Activated T-cell treated with anti-CD3 and anti-CD28 coated beads for 48 hours (primary cell): Measurements from ENCODE around the gene ILF2.
"Not testable (repeated sequence)": the region's sequence is repeated elsewhere in the genome, so short reads cannot be mapped to it uniquely, and the experiment has no call there.

Experiments
- DNase-seq: peaks from one replicate; pipeline ENCODE4 v3.0.0-alpha.2; 2020; ENCODE audit warnings: low read depth

Gene ILF2

DNA sequence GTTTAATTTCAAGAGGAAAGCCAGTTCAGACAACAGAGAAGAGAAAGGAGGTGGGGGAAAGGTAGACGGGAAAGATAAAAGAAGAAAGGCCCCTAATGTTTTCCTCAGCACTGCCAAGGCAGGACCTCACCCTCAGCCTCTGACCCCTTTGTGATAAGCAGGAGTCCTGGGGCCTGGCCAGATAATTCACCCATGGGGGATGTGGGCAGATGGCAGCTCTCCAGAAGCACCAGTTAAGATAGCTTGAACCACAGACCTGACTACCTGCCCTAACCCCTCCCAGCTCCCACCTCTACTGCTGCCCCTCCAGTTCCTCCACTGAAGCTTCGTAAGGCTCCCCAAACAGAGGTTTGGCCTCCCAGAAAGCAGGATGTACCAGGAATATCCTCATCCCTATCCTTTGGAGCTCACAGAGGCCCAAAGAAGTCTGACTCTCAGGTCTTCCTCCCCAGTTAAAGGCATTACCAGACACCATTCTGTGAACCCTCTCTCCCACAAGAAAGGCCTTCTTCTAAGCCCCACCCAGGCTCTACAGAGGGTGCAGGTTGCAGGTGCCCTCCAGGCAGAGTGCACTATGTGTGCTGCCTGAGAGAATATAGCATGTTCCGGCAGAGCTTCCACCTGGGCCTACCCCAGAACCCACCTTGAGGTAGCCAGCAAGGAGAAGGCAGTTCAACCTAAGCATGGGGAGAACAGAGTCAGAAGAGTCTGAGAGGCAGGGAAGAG is 21.5 kb downstream of the ILF2 start:
- no peak for DNase-seq

DNA sequence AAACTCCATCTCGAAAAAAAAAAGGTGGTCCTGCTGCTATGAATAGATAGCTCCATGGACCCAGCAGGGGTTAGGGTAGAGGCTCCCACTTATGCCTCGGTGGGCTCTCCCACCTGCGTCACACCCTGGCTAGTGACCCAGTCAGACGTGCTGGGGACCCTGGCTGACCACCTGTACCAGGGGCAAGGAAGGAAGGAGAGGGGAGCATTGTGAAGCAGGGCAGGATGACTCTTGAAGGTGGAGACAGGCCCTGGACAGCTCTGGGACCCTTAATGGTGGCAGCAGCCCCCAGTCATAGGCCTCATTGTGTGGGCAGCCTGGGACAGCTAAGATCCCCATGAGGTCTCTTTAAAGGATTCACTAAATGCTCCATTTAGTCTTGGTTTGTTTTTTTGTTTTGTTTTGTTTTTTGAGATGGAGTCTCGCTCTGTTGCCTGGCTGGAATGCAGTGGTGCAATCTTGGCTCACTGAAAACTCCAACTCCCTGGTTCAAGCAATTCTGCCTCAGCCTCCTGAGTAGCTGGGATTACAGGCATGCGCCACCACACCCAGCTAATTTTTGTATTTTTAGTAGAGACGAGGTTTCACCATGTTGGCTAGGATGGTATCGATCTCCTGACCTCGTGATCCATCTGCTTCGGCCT is 22.7 kb downstream of the ILF2 start:
- no peak for DNase-seq

DNA sequence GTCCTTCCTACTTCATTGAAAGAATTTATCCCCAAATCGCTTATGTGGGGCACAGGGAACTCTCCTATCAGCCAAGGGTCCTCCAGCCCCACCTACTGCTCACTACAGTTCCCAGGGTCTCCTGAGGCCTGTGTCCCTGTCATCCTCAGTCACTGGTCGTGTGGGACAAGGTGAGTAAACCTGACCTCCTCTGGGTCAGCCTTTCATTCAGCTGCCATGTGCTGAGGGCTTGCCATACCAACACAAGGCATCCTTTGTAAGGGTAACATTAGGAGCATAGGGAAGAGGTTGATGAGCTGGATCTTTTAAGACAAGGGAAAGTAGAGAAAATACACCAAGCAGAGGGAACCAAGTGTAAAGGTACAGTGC is 23.5 kb downstream of the ILF2 start:
- DNase-seq = no peak

DNA sequence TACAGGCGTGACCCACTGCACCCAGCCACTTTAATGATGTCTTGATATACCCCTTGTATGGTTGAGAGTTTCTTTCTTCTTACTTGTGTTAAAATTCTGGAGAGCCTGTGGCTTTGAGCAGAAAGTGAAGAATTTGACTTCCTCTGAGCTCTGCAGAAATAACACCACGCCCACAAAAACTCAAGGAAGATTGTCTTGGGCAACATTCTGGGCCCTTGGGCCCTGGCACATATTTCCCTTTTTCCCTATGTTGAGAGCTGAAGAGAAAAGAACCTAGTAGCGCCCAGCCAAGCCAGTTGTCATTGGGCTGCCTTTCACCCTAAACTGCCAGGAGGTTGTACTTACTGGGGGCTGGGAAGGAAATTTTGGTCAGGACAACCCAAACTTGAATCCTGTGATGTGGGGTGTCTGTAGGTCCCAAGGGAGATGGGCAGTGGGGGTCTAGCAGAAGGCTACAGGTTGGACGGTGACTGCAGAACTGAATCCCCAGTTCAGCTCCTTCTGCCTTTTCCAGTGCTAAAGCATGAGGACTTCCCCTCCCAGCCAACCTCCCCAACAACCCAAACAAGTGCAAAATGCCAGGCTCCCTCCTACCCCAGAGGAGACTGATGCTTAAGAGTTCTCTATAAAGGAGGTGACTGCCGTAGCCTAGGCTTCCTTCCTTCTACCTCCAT is 24.0 kb downstream of the ILF2 start:
- DNase-seq = no peak

DNA sequence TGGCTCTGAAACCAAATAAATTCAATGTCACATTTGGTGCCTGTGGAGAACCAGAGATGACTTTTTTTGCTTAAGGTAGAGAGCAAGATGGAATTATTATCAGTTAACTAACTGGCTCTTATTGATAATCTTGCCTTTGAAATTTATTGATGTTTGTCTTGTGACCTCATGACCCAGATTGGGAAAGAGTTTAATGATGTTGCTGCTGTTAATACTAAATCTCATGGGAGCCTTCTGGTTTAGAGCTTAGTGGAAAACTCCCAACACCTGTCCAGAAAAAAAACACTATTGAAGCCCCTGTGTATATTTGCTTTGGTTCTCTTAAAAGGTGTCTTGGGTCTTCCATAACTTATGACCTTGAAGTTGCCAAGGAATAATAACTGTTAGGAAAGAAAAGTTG is 27.0 kb downstream of the ILF2 start:
- no peak for DNase-seq

DNA sequence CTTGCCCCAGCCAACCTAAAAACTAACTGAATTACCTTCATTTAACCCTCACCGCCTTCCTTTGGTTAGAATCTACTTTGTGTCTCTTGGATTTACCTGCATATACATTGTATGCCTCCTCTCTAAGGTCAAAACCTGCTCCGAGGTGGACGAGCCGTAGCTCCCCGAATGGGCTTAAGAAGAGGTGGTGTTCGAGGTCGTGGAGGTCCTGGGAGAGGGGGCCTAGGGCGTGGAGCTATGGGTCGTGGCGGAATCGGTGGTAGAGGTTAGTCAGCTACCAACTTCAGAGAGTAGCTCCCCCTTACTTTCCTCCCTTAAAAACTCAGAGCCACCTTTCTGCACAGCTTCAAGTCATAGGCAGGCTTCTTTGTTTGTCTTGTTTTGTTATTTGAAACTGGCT is 27.7 kb downstream of the ILF2 start:
- no peak for DNase-seq

DNA sequence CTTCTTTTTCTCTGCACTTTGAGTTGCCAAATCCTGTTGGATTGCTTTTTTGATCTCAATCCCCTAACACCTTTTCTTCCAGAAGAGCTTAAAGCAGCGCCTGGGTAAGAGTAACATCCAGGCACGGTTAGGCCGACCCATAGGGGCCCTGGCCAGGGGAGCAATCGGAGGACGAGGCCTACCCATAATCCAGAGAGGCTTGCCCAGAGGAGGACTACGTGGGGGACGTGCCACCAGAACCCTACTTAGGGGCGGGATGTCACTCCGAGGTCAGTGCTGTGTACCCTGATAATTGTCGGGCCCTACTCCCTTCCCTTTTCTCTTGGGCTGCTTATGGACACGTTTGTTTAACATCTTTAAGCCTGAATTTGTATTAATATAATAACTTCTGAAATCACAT is 28.6 kb downstream of the ILF2 start:
- DNase-seq = no peak

DNA sequence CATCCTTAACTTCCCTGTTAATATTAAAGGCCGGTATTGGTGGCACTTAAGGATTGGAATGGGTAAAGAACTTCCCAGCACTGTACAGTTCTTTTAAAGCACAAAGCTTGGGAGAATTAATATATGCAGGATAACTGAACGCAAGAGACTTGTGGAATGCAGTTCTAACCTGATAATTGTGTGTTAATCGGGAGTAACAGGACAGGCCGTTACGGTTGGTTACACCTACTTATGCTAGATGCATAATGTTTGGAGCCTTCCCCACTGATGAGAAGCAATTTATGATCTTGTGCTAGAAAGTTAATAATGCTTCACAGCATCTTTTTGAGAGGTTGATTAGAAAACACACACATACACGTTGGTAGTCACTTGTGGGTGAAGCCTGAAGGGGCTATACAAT is 29.9 kb downstream of the ILF2 start:
- DNase-seq = no peak

DNA sequence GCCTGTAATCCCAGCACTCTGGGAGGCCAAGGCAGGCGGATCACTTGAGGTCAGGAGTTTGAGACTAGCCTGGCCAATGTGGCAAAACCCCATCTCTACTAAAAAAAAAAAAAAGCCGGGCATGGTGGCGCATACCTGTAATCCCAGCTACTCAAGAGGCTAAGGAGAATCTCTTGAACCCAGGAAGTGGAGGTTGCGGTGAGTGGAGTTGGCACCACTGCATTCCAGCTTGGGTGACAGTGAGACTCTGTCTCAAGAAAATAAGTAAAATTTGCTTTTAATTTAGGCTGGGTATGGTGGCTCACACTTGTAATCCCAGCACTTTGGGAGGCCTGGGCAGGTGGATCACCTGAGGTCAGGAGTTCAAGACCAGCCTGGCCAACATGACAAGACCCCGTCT is 30.6 kb downstream of the ILF2 start:
- DNase-seq = not testable (repeated sequence)

DNA sequence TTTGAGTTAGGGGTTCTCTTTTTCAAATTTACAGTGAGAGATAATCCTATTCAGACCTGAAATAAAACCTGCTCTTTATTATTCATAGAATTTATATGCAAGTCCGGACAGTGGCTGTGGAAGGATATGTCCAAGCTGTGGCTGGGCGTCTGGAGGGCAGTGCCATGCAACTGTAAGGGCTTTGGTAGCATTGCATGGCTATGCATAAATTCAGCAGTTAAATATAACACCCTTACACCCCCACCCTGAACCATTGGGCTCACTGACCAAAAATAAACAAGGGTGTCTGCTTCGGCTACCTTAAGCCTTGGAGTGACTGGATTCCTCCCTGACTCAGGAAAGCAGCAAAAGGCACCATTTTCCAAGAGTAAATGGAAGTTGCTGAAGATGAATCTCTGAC is 31.5 kb downstream of the ILF2 start:
- DNase-seq = no peak

DNA sequence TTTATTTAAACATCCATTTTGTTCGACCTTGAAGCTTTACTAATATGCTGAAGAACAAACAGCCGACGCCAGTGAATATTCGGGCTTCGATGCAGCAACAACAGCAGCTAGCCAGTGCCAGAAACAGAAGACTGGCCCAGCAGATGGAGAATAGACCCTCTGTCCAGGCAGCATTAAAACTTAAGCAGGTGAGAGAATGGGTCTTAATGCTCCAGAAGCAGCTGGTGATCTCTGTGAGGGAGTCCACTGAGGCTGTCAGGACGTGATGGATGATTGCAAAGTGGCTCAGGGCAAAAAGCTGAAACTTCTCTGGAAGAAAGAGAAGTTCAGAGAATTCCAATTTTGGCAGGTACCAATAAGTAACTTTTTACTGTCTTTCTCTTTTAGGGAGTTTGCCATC is 32.5 kb downstream of the ILF2 start:
- DNase-seq = no peak

DNA sequence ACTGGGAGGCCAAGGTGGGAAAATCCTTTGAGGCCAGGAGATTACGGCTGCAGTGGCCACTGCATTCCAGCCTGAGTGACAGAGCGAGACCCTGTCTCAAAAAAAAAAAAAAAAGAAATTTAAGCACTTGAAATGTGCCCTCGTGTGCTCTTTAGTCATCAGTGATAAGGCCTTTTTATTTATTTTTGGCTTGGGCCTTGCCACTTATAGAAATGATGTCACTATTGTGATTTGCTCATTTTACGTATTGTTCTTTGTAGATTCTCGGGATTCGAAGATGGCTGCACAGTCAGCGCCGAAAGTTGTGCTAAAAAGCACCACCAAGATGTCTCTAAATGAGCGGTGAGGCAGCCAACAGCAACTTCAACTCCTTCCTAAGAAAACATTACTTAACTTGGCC is 34.5 kb downstream of the ILF2 start:
- no peak for DNase-seq

DNA sequence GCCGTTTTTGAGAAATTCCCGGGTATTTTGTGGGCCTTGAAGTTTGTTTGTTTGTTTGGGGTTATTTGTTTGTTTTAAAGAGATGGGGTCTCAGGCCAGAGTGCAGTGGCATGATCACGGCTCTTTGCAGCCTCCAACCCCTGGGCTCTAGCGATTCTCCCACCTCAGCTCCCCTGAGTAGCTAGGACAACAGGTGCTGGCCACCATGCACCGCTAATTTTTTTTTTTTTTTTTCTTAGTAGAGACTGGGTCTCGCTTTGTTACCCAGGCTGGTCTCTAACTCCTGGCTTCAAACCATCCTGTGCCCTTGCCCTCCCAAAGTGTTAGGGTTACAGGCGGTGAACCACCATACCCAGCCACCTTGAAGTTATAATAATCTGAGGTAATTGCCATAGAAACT is 34.9 kb downstream of the ILF2 start:
- DNase-seq = no peak

DNA sequence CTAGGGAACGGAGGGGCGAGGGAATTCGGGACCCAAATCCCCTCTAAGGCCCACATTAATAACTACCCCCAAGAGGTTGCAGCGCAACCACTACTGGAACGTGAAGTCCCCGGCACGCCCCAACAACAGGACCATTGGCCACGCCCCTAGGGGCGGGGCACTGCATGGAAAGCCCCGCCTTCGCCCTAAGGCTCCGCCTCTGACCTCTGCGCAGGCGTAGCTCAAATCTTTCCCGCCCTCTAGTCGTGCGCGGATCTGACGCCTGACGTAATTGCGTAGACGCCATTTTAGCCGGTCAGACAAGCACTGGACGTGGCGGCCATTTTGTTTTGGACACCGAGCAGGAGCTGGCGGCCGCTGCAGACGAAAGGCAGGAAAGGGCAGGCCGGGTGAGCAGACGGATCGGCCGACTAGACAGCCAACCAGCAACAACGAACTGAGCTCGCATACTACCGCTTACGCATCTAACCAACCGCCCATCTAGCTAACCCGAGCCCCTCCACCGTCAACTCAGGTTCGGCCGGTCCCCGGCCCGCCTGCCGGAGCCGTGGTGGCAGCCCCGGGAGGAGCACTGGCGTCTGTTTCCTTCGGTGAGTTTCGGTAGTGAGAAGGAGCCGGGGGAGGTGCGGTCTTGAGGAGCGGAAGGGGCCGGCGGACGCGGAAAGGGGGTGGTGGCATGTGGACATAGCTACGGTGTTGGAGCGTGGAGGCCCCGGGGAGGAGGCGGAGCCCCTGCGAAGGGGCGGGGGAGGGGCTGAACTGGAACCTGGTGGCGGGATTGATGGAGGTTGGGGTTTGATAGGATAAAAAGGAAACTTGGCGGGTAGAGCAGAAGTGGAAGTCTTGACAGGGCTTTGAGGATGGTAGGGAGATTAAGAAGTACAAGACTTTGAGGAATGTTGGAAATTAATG is 36.8 kb downstream of the ILF2 start, which contains the start of gene CHTOP:
Gene CHTOP, plus strand, starts transcription at position 313 of the 912 bp plus-strand sequence. CDS start 2,523 bp downstream, outside the sequence.
- peak; percentile 97 for DNase-seq

DNA sequence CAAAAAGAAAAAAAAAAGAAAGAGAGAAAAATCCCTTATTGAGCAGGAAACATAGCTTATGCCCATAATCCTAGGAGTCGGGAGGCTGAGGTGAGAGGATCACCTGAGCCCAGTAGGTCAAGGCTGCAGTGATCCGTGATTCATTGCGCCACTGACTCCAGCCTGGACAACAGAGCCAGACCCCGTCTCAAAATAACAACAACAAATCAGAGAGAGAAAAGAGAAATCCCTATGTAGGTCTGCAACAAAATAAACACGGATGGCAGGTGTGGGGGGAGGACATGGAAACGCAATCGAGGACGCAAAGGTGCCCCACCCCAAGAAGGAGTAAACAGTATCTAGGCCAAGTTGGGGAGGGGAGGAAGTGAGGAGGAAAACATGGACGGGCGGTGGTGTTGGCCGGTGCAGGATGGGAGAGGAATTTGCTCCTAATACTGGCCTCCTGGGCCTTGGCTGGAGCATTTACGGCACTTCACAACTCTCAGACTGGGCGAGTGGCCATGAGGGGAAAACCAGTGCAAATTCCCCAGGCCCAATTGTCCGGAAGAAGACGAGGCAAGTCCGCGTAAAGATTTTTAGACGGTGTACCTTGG is 37.5 kb downstream of the ILF2 start:
- no peak for DNase-seq

DNA sequence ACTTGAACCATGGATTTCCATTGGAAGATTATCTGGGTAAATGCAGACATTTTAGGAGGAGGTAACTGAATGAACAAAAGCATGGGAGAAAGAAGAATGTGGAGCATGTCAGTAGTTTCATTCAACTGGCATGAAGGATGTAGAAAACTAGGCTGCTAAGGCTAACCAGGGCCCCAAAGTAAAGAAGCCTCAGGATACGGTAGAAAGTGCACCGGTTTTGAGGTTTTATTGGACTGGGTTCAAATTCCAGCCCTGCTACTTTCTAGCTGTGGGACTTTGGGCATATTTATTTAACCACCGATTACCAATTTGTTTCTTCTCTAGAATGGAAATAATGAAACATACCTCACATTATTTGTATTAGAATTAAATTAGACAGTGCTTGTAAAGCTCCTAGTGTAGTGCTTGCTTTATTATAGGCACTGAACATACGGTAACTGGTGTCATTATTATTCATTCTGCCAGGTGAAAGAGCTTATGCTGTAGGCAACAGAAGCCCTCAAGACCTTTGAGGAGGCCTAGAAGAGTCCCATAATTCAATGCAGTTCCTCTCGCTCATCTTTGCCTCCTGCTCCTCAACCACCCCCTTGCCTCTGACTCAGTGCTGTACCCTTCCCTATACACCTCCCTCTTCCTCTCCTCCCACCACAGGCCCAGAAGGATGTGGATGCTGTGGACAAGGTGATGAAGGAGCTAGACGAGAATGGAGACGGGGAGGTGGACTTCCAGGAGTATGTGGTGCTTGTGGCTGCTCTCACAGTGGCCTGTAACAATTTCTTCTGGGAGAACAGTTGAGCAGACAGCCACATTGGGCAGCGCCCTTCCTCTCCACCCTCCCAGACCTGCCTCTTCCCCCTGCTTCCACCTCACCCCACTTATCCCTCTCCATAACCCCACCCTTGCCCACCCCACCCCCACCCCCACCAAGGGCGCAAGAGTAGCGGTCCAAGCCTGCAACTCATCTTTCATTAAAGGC is 39.5 kb downstream of the ILF2 start:
- no peak for DNase-seq

DNA sequence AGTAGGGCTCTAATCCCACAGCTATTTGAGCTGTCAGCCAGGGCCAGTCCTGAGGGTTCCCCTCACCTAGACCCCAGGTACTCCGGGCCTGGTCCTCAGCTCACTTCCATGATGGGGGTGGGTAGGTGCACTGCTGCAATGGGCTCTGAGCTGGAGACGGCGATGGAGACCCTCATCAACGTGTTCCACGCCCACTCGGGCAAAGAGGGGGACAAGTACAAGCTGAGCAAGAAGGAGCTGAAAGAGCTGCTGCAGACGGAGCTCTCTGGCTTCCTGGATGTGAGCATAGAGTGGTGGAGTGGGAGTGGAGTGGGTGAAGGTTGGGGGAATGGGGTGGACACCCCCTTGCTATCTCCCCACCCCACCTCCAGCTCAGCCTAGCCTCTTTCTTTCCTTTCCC is 40.4 kb downstream of the ILF2 start:
- no peak for DNase-seq

DNA sequence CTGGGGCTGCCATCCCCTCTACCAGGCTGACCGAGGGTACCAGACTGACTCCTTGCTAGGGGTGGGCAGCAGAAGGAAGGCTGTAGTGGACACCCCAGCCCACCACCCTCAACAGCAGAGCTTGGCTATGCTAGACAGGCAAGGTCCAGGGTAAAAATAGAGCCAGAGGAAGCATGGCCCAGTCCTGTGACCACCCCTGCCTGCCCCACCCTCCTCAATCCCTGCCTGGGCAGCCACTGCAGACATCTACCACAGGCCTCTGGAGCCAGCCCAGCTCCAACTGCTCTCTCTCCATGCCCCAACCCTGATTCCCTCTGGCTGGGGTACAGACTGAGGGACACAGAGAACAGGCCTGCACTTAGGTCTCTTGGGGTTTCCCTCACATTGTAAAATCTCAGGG is 40.8 kb downstream of the ILF2 start:
- no peak for DNase-seq

DNA sequence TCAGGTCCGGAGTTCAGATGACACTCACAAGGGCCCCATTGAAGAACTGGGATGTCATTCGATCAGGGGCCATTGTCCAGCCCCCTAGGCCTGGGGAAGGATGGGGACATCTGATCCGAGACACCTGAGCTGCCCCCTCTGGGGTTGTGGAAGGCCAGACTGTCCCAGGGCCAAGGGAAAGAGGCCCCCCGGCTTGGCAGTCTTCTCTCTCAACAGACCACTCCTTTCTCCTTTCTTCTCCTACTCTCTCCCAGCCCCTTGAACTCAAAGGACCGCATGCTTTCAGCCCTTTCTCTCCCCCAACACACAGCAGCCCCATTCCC is 41.5 kb downstream of the ILF2 start:
- DNase-seq = no peak

DNA sequence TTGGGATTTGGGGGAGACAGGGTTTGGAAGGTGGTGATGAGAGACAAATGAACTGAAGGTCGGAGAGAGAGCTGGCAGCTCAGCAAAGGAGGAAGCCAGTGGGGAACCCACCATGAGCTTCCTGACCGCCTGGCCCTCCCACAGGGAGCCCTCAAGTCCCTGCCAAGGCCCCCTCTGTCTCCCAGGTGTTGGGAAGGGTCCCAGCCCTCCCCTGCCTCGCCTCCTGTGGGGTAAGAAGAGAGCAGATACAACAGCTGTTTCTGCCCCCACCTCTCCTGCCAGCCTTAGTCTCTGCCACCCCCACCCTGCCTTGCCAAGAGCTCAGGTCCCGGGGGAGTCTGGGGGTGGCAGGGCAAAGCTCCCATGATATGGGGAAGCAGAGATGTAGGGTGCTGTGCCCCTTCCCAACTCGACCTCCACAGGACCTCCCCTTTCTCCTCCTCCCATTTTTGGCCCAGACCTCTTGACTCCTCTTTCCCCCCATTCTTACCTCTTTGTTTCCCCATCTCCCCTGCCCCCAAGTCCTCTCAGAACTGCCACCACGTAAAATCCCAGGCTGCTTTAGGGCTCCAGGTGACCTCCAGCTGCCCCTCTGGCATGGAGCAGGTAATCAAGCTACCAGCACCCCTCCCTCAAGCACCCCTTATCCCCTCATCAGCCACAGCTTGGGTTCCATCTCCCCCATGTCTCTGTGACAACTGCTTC is 42.0 kb downstream of the ILF2 start:
- DNase-seq = no peak
